GM10847 (cell line): Measurements from ENCODE around the gene CPNE1.

Experiments used
- POLR2A ChIP-seq: IDR thresholded peaks from 2 replicates; pipeline ENCODE4 v1.6.1; 2011; ENCODE audit not compliant: insufficient read length; ENCODE audit errors: extremely low read depth

CPNE1 gene

GRCh38 chr20:35636095-35636494, 28.6 kb downstream of the CPNE1 start:
- no peak for TF ChIP-seq POLR2A

GRCh38 chr20:35635652-35636051, 29.0 kb downstream of the CPNE1 start:
- no peak for TF ChIP-seq POLR2A

- no peak for TF ChIP-seq POLR2A
Measured at GRCh38 chr20:35632539-35633115, 32.1 kb downstream of the CPNE1 start.

GRCh38 chr20:35630636-35631035, 34.1 kb downstream of the CPNE1 start:
- TF ChIP-seq POLR2A: no peak

- no peak for TF ChIP-seq POLR2A
Measured at GRCh38 chr20:35629427-35630145, 35.1 kb downstream of the CPNE1 start.

GRCh38 chr20:35627121-35627520, 37.6 kb downstream of the CPNE1 start:
- no peak for TF ChIP-seq POLR2A

GRCh38 chr20:35626386-35627001, 38.2 kb downstream of the CPNE1 start:
- no peak for TF ChIP-seq POLR2A

- TF ChIP-seq POLR2A: no peak
Measured at GRCh38 chr20:35625584-35626385, 38.9 kb downstream of the CPNE1 start.

GRCh38 chr20:35621560-35621946, 43.1 kb downstream of the CPNE1 start:
- no peak for TF ChIP-seq POLR2A

GRCh38 chr20:35620818-35621559, 43.7 kb downstream of the CPNE1 start:
- TF ChIP-seq POLR2A: no peak

- no peak for TF ChIP-seq POLR2A
Measured at GRCh38 chr20:35619196-35620095, 45.3 kb downstream of the CPNE1 start.

- TF ChIP-seq POLR2A: no peak
Measured at GRCh38 chr20:35618263-35619131, 46.2 kb downstream of the CPNE1 start.
